ENCODE measurements around the gene LONP2.
A peak's percentile ranks its signal among the peaks of the same experiment; 100 is the strongest.

LONP2 gene

GRCh38 chr16:48330189-48330840, 86.2 kb downstream of the LONP2 start:
- no peak overlapping the region for H3K4me2 ChIP-seq (ENCODE audit: low read length)
- H3K27ac ChIP-seq (ENCODE audit: low read length): no peak overlapping the region
- TF ChIP-seq, protein P1, sequence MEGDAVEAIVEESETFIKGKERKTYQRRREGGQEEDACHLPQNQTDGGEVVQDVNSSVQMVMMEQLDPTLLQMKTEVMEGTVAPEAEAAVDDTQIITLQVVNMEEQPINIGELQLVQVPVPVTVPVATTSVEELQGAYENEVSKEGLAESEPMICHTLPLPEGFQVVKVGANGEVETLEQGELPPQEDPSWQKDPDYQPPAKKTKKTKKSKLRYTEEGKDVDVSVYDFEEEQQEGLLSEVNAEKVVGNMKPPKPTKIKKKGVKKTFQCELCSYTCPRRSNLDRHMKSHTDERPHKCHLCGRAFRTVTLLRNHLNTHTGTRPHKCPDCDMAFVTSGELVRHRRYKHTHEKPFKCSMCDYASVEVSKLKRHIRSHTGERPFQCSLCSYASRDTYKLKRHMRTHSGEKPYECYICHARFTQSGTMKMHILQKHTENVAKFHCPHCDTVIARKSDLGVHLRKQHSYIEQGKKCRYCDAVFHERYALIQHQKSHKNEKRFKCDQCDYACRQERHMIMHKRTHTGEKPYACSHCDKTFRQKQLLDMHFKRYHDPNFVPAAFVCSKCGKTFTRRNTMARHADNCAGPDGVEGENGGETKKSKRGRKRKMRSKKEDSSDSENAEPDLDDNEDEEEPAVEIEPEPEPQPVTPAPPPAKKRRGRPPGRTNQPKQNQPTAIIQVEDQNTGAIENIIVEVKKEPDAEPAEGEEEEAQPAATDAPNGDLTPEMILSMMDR (IDR thresholded peaks at IDR 0.05; ENCODE audit: low read depth, low read length): no peak
- no peak for TF ChIP-seq EZH2phosphoT487 (IDR thresholded peaks at IDR 0.05; ENCODE audit: low read depth)
- H3K4me1 ChIP-seq (ENCODE audit: low read length): no peaks in the 10 kb centered on the region; the same call in 1 of the 2 replicates
- H3K4me3 ChIP-seq (ENCODE audit: low read length): no peak overlapping the region
- no peak overlapping the region for H2AFZ ChIP-seq (ENCODE audit: low read depth, low read length)
- H4K20me1 ChIP-seq (ENCODE audit: insufficient read depth, low read length): no peaks in the 10 kb centered on the region
- no peaks in the 10 kb centered on the region for H3K27me3 ChIP-seq (ENCODE audit: low read depth, low read length)
- H3K79me2 ChIP-seq (ENCODE audit: low read length): no peaks in the 10 kb centered on the region
- peaks cover 9% of the 10 kb centered on the region for H3K36me3 ChIP-seq (replicated peaks; ENCODE audit: low read depth, low read length)
- no peaks in the 10 kb centered on the region for H3K9me3 ChIP-seq (ENCODE audit: insufficient read depth, low read length)
- H3K9ac ChIP-seq (ENCODE audit: low read length): no peak overlapping the region

DNA sequence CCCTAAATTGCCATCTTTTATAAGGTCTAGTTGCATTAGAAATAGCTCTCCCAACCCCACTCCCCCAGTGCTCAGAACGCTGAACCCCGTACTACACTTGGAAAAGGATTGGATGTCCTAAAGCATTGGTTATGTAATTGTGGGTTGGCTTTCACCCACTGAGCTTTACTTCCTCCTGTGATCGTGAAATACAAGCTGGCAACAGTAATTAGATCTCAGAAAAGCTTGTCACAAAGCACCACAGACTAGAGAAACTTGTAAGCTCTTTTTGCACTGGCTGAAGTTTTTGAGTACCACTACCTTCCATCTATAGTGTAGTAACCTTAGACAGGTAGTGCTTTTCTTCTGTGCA, 86.7 kb downstream of the LONP2 start:
- Histone ChIP-seq H3K4me2 (ENCODE audit: low read length) (no peak overlapping the region), H4K20me1 (ENCODE audit: insufficient read depth, low read length) (no peaks in the 10 kb centered on the region), H3K27ac (ENCODE audit: low read length) (no peak overlapping the region), H3K27me3 (ENCODE audit: low read depth, low read length) (no peaks in the 10 kb centered on the region), H3K79me2 (ENCODE audit: low read length) (no peaks in the 10 kb centered on the region), H3K36me3 (replicated peaks; ENCODE audit: low read depth, low read length) (peaks cover 9% of the 10 kb centered on the region), H2AFZ (ENCODE audit: low read depth, low read length) (no peak overlapping the region), H3K4me3 (ENCODE audit: low read length) (no peak overlapping the region), H3K9me3 (ENCODE audit: insufficient read depth, low read length) (no peaks in the 10 kb centered on the region), H3K4me1 (ENCODE audit: low read length) (no peaks in the 10 kb centered on the region; the same call in 1 of the 2 replicates), H3K9ac (ENCODE audit: low read length) (no peak overlapping the region)
- TF ChIP-seq, protein P1 (IDR thresholded peaks at IDR 0.05; ENCODE audit: low read depth, low read length): no peak
- no peak for TF ChIP-seq EZH2phosphoT487 (IDR thresholded peaks at IDR 0.05; ENCODE audit: low read depth)

DNA sequence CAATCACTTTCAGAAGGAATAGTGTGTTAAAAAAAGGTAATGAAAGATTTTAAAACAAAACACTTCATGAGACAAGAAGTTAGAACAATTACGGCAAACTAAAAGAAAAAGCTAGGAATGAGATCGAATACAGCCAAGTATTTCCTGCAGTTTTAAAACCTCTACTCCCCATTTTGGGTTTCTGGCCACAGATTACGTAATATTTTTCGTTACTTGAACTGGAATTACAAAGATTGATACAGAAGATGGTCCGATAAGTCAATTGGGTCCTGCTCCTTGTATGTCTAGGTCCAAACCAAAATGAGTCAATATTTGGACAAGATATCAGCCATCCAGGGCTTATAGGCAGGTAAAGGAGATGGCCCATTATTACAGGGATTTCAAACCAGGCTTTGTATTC, 88.9 kb downstream of the LONP2 start:
- Histone ChIP-seq H3K27ac (ENCODE audit: low read length) (no peak overlapping the region), H3K36me3 (replicated peaks; ENCODE audit: low read depth, low read length) (peaks cover 14% of the 10 kb centered on the region), H3K79me2 (ENCODE audit: low read length) (no peaks in the 10 kb centered on the region), H3K27me3 (ENCODE audit: low read depth, low read length) (no peaks in the 10 kb centered on the region), H2AFZ (ENCODE audit: low read depth, low read length) (no peak overlapping the region), H3K9me3 (ENCODE audit: insufficient read depth, low read length) (no peaks in the 10 kb centered on the region), H3K4me3 (ENCODE audit: low read length) (no peak overlapping the region), H3K9ac (ENCODE audit: low read length) (no peak overlapping the region), H3K4me2 (ENCODE audit: low read length) (no peak overlapping the region), H3K4me1 (ENCODE audit: low read length) (no peaks in the 10 kb centered on the region), H4K20me1 (ENCODE audit: insufficient read depth, low read length) (no peaks in the 10 kb centered on the region)
- TF ChIP-seq, protein P1 (IDR thresholded peaks at IDR 0.05; ENCODE audit: low read depth, low read length): no peak
- TF ChIP-seq EZH2phosphoT487 (IDR thresholded peaks at IDR 0.05; ENCODE audit: low read depth): no peak

DNA sequence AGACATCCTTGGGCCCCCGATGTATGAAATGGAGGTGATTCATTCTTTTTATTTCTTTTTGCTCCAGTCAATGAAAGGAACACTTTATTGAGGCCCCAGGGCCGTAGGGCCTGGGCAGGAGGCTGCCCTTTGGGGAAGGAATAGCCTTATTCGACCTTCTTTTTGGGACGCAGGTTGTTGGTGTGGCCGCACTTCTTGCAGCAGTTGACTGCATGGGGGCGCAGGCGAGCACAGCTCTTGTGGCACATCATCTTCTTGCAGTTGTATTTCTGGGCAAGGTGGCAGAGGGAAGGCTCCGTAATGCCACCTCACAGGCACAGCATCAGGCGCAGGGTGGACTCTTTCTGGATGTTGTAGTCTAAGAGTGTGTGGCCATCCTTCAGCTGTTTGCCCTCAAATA, 90.2 kb downstream of the LONP2 start:
- Histone ChIP-seq H2AFZ (ENCODE audit: low read depth, low read length) (no peak overlapping the region), H3K4me2 (ENCODE audit: low read length) (no peak overlapping the region), H3K79me2 (ENCODE audit: low read length) (no peaks in the 10 kb centered on the region), H3K27me3 (ENCODE audit: low read depth, low read length) (no peaks in the 10 kb centered on the region), H4K20me1 (ENCODE audit: insufficient read depth, low read length) (no peaks in the 10 kb centered on the region), H3K4me1 (ENCODE audit: low read length) (no peaks in the 10 kb centered on the region), H3K27ac (ENCODE audit: low read length) (no peak overlapping the region), H3K4me3 (ENCODE audit: low read length) (no peak overlapping the region), H3K9ac (ENCODE audit: low read length) (no peak overlapping the region), H3K36me3 (replicated peaks; ENCODE audit: low read depth, low read length) (peaks cover 14% of the 10 kb centered on the region), H3K9me3 (ENCODE audit: insufficient read depth, low read length) (no peaks in the 10 kb centered on the region)
- TF ChIP-seq, protein P1 (IDR thresholded peaks at IDR 0.05; ENCODE audit: low read depth, low read length): peak; percentile 20; the same call in 1 of the 2 replicates
- no peak for TF ChIP-seq EZH2phosphoT487 (IDR thresholded peaks at IDR 0.05; ENCODE audit: low read depth)

Data from OCI-LY3 (cell line).